ENCODE data around the gene ORMDL3. TPM values are rescaled to one million over a fixed set of nuclear protein-coding genes. Genes with fewer than 3 reads are reported as not detected.

Gene ORMDL3
- total RNA-seq, 4 donors from 2014 or later, result 145 to 419 (median 200) TPM

DNA sequence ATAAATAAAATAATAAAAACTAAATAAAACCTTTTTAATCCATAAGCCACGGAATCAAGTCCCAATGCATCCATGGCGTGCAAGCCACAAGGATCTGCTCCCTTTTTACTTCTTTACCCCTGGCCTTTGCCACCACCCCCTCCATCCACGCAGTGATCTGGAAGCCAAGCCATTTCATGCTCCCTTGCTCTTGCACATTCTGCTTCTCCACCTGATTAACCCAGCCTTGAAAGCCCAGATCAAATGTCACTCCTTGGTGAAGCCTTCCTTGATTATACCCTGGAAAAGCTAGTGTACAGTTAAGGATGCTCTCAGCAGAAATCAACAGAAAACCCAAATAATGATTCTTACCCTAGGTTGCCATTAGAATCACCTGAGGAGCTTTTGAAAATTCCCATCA lies 10.0 kb upstream of the ORMDL3 start:
- TF ChIP-seq, protein P1, sequence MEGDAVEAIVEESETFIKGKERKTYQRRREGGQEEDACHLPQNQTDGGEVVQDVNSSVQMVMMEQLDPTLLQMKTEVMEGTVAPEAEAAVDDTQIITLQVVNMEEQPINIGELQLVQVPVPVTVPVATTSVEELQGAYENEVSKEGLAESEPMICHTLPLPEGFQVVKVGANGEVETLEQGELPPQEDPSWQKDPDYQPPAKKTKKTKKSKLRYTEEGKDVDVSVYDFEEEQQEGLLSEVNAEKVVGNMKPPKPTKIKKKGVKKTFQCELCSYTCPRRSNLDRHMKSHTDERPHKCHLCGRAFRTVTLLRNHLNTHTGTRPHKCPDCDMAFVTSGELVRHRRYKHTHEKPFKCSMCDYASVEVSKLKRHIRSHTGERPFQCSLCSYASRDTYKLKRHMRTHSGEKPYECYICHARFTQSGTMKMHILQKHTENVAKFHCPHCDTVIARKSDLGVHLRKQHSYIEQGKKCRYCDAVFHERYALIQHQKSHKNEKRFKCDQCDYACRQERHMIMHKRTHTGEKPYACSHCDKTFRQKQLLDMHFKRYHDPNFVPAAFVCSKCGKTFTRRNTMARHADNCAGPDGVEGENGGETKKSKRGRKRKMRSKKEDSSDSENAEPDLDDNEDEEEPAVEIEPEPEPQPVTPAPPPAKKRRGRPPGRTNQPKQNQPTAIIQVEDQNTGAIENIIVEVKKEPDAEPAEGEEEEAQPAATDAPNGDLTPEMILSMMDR (IDR thresholded peaks at IDR 0.05; ENCODE audit: low read depth), result no peak

GRCh38 chr17:39935909-39936308 lies 8.5 kb upstream of the ORMDL3 start:
- TF ChIP-seq, protein P1 (IDR thresholded peaks at IDR 0.05; ENCODE audit: low read depth), result no peak

GRCh38 chr17:39934324-39934723 lies 6.9 kb upstream of the ORMDL3 start:
- TF ChIP-seq, protein P1 (IDR thresholded peaks at IDR 0.05; ENCODE audit: low read depth), result no peak

DNA sequence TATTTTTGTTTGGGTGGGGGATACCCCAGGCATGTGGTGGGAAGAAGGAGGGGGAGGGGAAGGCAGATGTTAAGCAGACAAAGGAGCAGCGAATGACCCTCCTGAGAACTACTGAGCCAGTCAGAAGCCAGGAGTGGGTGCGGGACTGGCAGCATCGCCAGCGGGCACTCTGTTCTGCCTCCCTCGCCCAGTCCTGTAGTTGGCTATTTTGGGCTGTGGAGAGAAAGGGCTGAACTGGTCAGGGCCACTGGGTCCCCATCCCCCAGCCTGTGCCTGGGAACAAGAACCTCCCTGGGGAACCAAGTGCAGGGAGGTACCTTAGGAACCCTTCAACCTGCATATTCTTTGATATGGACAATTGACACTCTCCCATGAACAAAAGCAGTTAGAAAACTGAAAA lies 6.5 kb upstream of the ORMDL3 start:
- TF ChIP-seq, protein P1 (IDR thresholded peaks at IDR 0.05; ENCODE audit: low read depth), result no peak

GRCh38 chr17:39929646-39930407 lies 2.4 kb upstream of the ORMDL3 start:
- TF ChIP-seq, protein P1 (IDR thresholded peaks at IDR 0.05; ENCODE audit: low read depth), result no peak

GRCh38 chr17:39928858-39929645 lies 1.7 kb upstream of the ORMDL3 start:
- TF ChIP-seq, protein P1 (IDR thresholded peaks at IDR 0.05; ENCODE audit: low read depth), result no peak

All from subcutaneous adipose tissue (tissue), 4 donors.